Esophagus squamous epithelium (tissue), 4 donors: ENCODE results near the gene ADCY5.

Experiments used
- CTCF ChIP-seq, 6 experiments: fragments of 450-650 bp in 4 of 6; fragments of 200-600 bp in 2 of 6; sonication (generic) in 2 of 6; IDR thresholded peaks; one replicate each; pipeline ENCODE4 v1.5.1; 2016 to 2019; ENCODE audit warnings: antibody characterized with exemption in 6 of 6, mild to moderate bottlenecking in 4 of 6, moderate library complexity in 4 of 6
- POLR2A ChIP-seq, 4 donors: fragments of 450-650 bp; IDR thresholded peaks; one replicate each; pipeline ENCODE4 v1.6.1; 2017; ENCODE audit warnings: antibody characterized with exemption in 4 of 4, mild to moderate bottlenecking in 4 of 4, moderate library complexity in 3 of 4

GRCh38 chr3:123414973-123415775 is 33.7 kb downstream of the ADCY5 start:
- TF ChIP-seq POLR2A (IDR thresholded peaks at IDR 0.05) (no peak), CTCF (IDR thresholded peaks at IDR 0.05) (no peak)
